Stomach (tissue), 9 donors: ENCODE results near the gene SCNM1. TPM values are rescaled to one million over a fixed set of nuclear protein-coding genes. Genes with fewer than 3 reads are reported as not detected.
A peak's percentile ranks its signal among the peaks of the same experiment; 100 is the strongest.

Source experiments
- DNase-seq, 2 donors: peaks; one replicate each; pipeline versions ENCODE4 v3.0.0 to v3.0.0-alpha.2; 2013 to 2019
- H3K27ac ChIP-seq, 5 donors: fragments of 200-600 bp in 4 of 5; sonication (generic) in 4 of 5; one replicate each; pipeline ENCODE4 v1.5.1; 2013 to 2019; ENCODE audit warnings: mild to moderate bottlenecking in 1 of 5, moderate library complexity in 1 of 5
- H3K27me3 ChIP-seq, 3 donors: fragments of 200-600 bp; sonication (generic); one replicate each; pipeline ENCODE4 v1.5.1; 2017 to 2019; ENCODE audit warnings: mixed run types in 1 of 3
- H3K36me3 ChIP-seq, 4 donors: fragments of 200-600 bp; sonication (generic); 1 replicate in 3 of 4; 2 replicates in 1 of 4; pipeline ENCODE4 v1.5.1; 2016 to 2019
- H3K4me1 ChIP-seq, 4 donors: fragments of 200-600 bp; sonication (generic); one replicate each; pipeline ENCODE4 v1.5.1; 2016 to 2019
- H3K4me3 ChIP-seq, 4 donors: fragments of 200-600 bp; sonication (generic) in 3 of 4; one replicate each; pipeline ENCODE4 v1.5.1; 2016 to 2019; ENCODE audit warnings: mild to moderate bottlenecking in 1 of 4
- H3K9me3 ChIP-seq, 4 donors: fragments of 200-600 bp; sonication (generic); one replicate each; pipeline ENCODE4 v1.5.1; 2016 to 2019
- EP300 ChIP-seq: sonication (generic); formaldehyde crosslinking; IDR thresholded peaks from one replicate; pipeline ENCODE4 v1.6.1; 2017; ENCODE audit warnings: antibody characterized with exemption
- POLR2A ChIP-seq, 4 donors: fragments of 450-650 bp; IDR thresholded peaks; one replicate each; pipeline ENCODE4 v1.6.1; 2016; ENCODE audit warnings: antibody characterized with exemption in 4 of 4, control low read depth in 2 of 4, mild to moderate bottlenecking in 1 of 4, moderate library complexity in 1 of 4
- POLR2AphosphoS5 ChIP-seq, 3 donors: sonication (generic); formaldehyde crosslinking; IDR thresholded peaks; one replicate each; pipeline ENCODE4 v1.6.1; 2016; ENCODE audit warnings: antibody characterized with exemption in 3 of 3
- WGBS, 5 donors: extraction: QIAGEN DNeasy Blood & Tissue Kit in 3 of 5; methylation state at CpG; one replicate each; pipeline versions ENCODE4 v1.1.5 to v1.1.7; 2013 to 2018; 5-methylcytosine and 5-hydroxymethylcytosine counted together
- intact Hi-C: fragments of 100-400 bp; cut with DNase I; formaldehyde crosslinking; loops from one replicate; pipeline ENCODE4 v1.15.1; 2023; ENCODE audit warnings: low total_unique reads
- polyA plus RNA-seq, 3 donors: library from polyadenylated mRNA; stranded (reverse); fragments of 200-250 nt; gene quantifications; one replicate each; pipeline ENCODE4 v1.2.3, GENCODE V29; 2013
- total RNA-seq, 5 donors: library from RNA; depleted of rRNA; stranded (reverse); fragments of >200 nt; gene quantifications; one replicate each; pipeline versions ENCODE4 v1.1.0 to v1.2.3, GENCODE V29; 2014 to 2016
- TF ChIP-seq, protein P1 (sequence below), 7 experiments: fragments of 450-650 bp in 4 of 7; fragments of 200-600 bp in 3 of 7; sonication (generic) in 3 of 7; IDR thresholded peaks; one replicate each; pipeline ENCODE4 v1.5.1; 2016 to 2019; ENCODE audit warnings: antibody characterized with exemption in 7 of 7, control low read depth in 2 of 7, mild to moderate bottlenecking in 1 of 7
- donor health status: healthy with polysubstance abuse.
- donor health status: Bipolar disorder and iron deficiency.
- donor health status: healthy.

The SCNM1 gene
- total and polyA plus RNA-seq, 8 donors, result 4.5 to 66.3 (median 26.3) TPM

GRCh38 chr1:151166505-151166956, 587 bp downstream of the SCNM1 start:
- TF ChIP-seq, protein P1, sequence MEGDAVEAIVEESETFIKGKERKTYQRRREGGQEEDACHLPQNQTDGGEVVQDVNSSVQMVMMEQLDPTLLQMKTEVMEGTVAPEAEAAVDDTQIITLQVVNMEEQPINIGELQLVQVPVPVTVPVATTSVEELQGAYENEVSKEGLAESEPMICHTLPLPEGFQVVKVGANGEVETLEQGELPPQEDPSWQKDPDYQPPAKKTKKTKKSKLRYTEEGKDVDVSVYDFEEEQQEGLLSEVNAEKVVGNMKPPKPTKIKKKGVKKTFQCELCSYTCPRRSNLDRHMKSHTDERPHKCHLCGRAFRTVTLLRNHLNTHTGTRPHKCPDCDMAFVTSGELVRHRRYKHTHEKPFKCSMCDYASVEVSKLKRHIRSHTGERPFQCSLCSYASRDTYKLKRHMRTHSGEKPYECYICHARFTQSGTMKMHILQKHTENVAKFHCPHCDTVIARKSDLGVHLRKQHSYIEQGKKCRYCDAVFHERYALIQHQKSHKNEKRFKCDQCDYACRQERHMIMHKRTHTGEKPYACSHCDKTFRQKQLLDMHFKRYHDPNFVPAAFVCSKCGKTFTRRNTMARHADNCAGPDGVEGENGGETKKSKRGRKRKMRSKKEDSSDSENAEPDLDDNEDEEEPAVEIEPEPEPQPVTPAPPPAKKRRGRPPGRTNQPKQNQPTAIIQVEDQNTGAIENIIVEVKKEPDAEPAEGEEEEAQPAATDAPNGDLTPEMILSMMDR (IDR thresholded peaks at IDR 0.05), result no peak
- no peak for TF ChIP-seq EP300
- TF ChIP-seq POLR2A (IDR thresholded peaks at IDR 0.05), result no peak
- TF ChIP-seq POLR2AphosphoS5 (IDR thresholded peaks at IDR 0.05), result no peak
- Histone ChIP-seq H3K27ac (peak overlapping the region in 4 of 5 donors; percentile 82 to 90 (median 88)), H3K4me1 (peaks cover 17 to 42% (median 34%) of the 10 kb centered on the region in 4 donors), H3K4me3 (peak overlapping the region; percentile 60 to 85 (median 76)), H3K27me3 (no peaks in the 10 kb centered on the region), H3K36me3 (peaks cover 18 to 52% (median 51%) of the 10 kb centered on the region in 4 donors), H3K9me3 (no peaks in the 10 kb centered on the region)
- DNase-seq, result peak in 1 of 2 donors; percentile 40
- intact Hi-C loops, result no loop called here
- 2 to 3% (median 3%) methylated on average over 15 of the region's 15 CpGs for WGBS, 5 donors

DNA sequence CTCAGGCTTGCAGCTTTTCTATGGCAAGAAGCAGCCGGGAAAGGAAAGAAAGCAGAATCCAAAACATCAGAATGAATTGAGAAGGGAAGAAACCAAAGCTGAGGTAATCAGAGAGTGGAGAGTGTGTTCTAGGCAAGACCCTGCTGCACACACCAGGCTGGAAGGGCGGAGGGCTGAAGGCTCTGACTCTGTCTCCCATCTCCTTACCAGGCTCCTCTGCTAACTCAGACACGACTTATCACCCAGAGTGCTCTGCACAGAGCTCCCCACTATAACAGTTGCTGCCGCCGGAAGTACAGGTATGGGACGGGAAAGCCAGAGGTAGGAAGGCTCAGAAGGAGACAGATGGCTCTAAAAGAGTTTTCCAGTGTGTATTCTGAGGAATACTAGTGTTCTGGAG, 1.2 kb downstream of the SCNM1 start:
- intact Hi-C loops, result no loop called here
- Histone ChIP-seq H3K4me3 (peak overlapping the region in 3 of 4 donors; percentile 60 to 85 (median 78)), H3K9me3 (no peaks in the 10 kb centered on the region), H3K36me3 (peaks cover 15 to 47% (median 46%) of the 10 kb centered on the region in 4 donors), H3K4me1 (peaks cover 17 to 42% (median 34%) of the 10 kb centered on the region in 4 donors), H3K27ac (peak overlapping the region in 2 of 5 donors; percentile 88 to 90), H3K27me3 (no peaks in the 10 kb centered on the region)
- TF ChIP-seq POLR2AphosphoS5 (IDR thresholded peaks at IDR 0.05) (no peak), EP300 (no peak), POLR2A (IDR thresholded peaks at IDR 0.05) (no peak)
- TF ChIP-seq, protein P1 (IDR thresholded peaks at IDR 0.05), result no peak
- DNase-seq, result no peak
- 81 to 88% (median 83%) methylated on average over 6 of the region's 6 CpGs for whole genome bisulfite sequencing, 5 donors

DNA sequence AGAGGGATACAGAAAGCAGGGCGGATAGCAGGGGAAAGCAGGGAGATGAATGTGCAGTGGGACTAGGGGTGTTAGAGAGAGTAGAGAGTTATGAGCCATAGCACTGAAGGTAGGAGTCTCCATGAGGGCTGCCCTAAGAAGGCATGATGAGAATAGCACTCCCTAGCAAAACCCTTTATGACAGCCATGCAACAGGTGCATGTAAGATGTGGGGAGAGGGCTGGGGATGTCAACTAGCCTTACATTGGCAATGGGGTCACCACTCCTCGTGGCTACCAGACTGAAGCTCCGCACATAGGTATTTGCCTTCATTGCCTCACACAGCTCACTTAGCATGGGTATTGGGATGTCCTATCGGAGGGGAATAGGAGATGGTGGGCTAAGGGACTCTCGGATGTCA, 5.2 kb downstream of the SCNM1 start:
- TF ChIP-seq POLR2A (IDR thresholded peaks at IDR 0.05) (no peak), POLR2AphosphoS5 (IDR thresholded peaks at IDR 0.05) (no peak), EP300 (no peak)
- TF ChIP-seq, protein P1 (IDR thresholded peaks at IDR 0.05), result no peak
- 79 to 93% (median 88%) methylated on average over 5 of the region's 5 CpGs for WGBS, 5 donors
- Histone ChIP-seq H3K36me3 (peaks cover 34 to 82% (median 78%) of the 10 kb centered on the region in 4 donors), H3K4me3 (no peak overlapping the region), H3K4me1 (peaks cover 9 to 23% (median 12%) of the 10 kb centered on the region in 4 donors), H3K9me3 (no peaks in the 10 kb centered on the region), H3K27me3 (no peaks in the 10 kb centered on the region), H3K27ac (no peak overlapping the region)
- intact Hi-C loops, result loop anchor here (10.0 kb wide), 1 partner anchor 74 kb away; no protein-coding TSS in a partner anchor
- DNase-seq, result no peak

- no peak for DNase-seq
- peaks cover 0 to 10% (median 0%) of the 10 kb centered on the region in 4 donors for H3K4me1 ChIP-seq
- H3K27ac ChIP-seq, result peak overlapping the region in 2 of 5 donors; percentile 32 to 33
- H3K9me3 ChIP-seq, result no peaks in the 10 kb centered on the region
- intact Hi-C loops, result loop anchor here (10.0 kb wide), 1 partner anchor 70 kb away; no protein-coding TSS in a partner anchor
- H3K27me3 ChIP-seq, result no peaks in the 10 kb centered on the region
- H3K4me3 ChIP-seq, result no peak overlapping the region
- 59 to 82% (median 72%) methylated on average over 6 of the region's 6 CpGs for WGBS, 5 donors
- peaks cover 56 to 90% (median 87%) of the 10 kb centered on the region in 4 donors for H3K36me3 ChIP-seq
- TF ChIP-seq, protein P1 (IDR thresholded peaks at IDR 0.05), result no peak
- TF ChIP-seq POLR2AphosphoS5 (IDR thresholded peaks at IDR 0.05), result no peak
- no peak for TF ChIP-seq EP300
Observed at GRCh38 chr1:151175041-151175741, 9.2 kb downstream of the SCNM1 start.
